ENCODE measurements around the gene PEX26.
"Not testable (repeated sequence)": the region's sequence is repeated elsewhere in the genome, so short reads cannot be mapped to it uniquely, and the experiment has no call there.

PEX26 gene

GRCh38 chr22:18096823-18097222 lies 19.0 kb downstream of the PEX26 start:
- no peak for DNase-seq (ENCODE audit: low read depth)

- no peak for DNase-seq (ENCODE audit: low read depth)
Observed at GRCh38 chr22:18100781-18101180, 23.0 kb downstream of the PEX26 start.

- DNase-seq (ENCODE audit: low read depth) = no peak
Observed at GRCh38 chr22:18101536-18101935, 23.7 kb downstream of the PEX26 start.

- DNase-seq (ENCODE audit: low read depth) = no peak
Observed at GRCh38 chr22:18103527-18104269, 25.9 kb downstream of the PEX26 start.

- DNase-seq (ENCODE audit: low read depth) = no peak
Observed at GRCh38 chr22:18104566-18104965, 26.8 kb downstream of the PEX26 start.

- DNase-seq (ENCODE audit: low read depth) = not testable (repeated sequence)
Observed at GRCh38 chr22:18105981-18106380, 28.2 kb downstream of the PEX26 start.

GRCh38 chr22:18106550-18107341 lies 29.0 kb downstream of the PEX26 start:
- DNase-seq (ENCODE audit: low read depth) = not testable (repeated sequence)

GRCh38 chr22:18108187-18108586 lies 30.4 kb downstream of the PEX26 start:
- DNase-seq (ENCODE audit: low read depth) = no peak

- DNase-seq (ENCODE audit: low read depth) = no peak
Observed at GRCh38 chr22:18109410-18110193, 31.8 kb downstream of the PEX26 start.

GRCh38 chr22:18110194-18110953 lies 32.6 kb downstream of the PEX26 start, which contains the start of gene TUBA8:
TUBA8 (plus strand) TSS chr22:18110809; CDS start chr22:18110866, 57 bp downstream.
- peak; percentile 14 for DNase-seq (ENCODE audit: low read depth)

- DNase-seq (ENCODE audit: low read depth) = no peak
Observed at GRCh38 chr22:18110954-18111758, 33.4 kb downstream of the PEX26 start.

- DNase-seq (ENCODE audit: low read depth) = no peak
Observed at GRCh38 chr22:18111759-18112330, 34.1 kb downstream of the PEX26 start.

GRCh38 chr22:18112440-18112839 lies 34.6 kb downstream of the PEX26 start:
- DNase-seq (ENCODE audit: low read depth) = no peak

- no peak for DNase-seq (ENCODE audit: low read depth)
Observed at GRCh38 chr22:18113680-18114394, 36.0 kb downstream of the PEX26 start.

GRCh38 chr22:18114495-18114894 lies 36.7 kb downstream of the PEX26 start:
- no peak for DNase-seq (ENCODE audit: low read depth)

- DNase-seq (ENCODE audit: low read depth) = no peak
Observed at GRCh38 chr22:18114976-18115652, 37.3 kb downstream of the PEX26 start.

- DNase-seq (ENCODE audit: low read depth) = no peak
Observed at GRCh38 chr22:18115906-18116371, 38.1 kb downstream of the PEX26 start.

- DNase-seq (ENCODE audit: low read depth) = no peak
Observed at GRCh38 chr22:18116634-18117033, 38.8 kb downstream of the PEX26 start.

- DNase-seq (ENCODE audit: low read depth) = no peak
Observed at GRCh38 chr22:18118345-18118915, 40.6 kb downstream of the PEX26 start.
